ENCODE results near the gene CELF2.

The CELF2 gene

GRCh38 chr10:11318826-11319598, 301.3 kb downstream of the CELF2 start:
- Histone ChIP-seq H3K79me1 (ENCODE audit: low read length) (no peaks in the 10 kb centered on the region), H3K9me3 (ENCODE audit: insufficient read depth, low read depth, low read length) (peaks cover 7% of the 10 kb centered on the region), H3K9ac (ENCODE audit: low read length) (no peak overlapping the region), H3K27ac (ENCODE audit: low read depth, low read length) (no peak overlapping the region), H3K36me3 (ENCODE audit: control insufficient read depth in 1 of 2, insufficient read depth in 2 of 2, low read length in 2 of 2) (no peaks in the 10 kb centered on the region), H3K27me3 (ENCODE audit: insufficient read depth, low read length) (no peaks in the 10 kb centered on the region), H4K12ac (ENCODE audit: low read depth, low read length) (no peak overlapping the region), H2AFZ (ENCODE audit: insufficient read depth, low read length, poor library complexity) (no peak overlapping the region), H3K4me3 (ENCODE audit: low read depth, low read length) (no peak overlapping the region), H2AK5ac (ENCODE audit: low read length) (no peak overlapping the region), H3K4me2 (ENCODE audit: low read length) (no peak overlapping the region), H2BK120ac (ENCODE audit: insufficient read depth, low read length, poor library complexity) (no peak overlapping the region), H4K8ac (ENCODE audit: low read depth, low read length) (no peak overlapping the region), H4K91ac (ENCODE audit: low read depth, low read length) (no peak overlapping the region), H3K14ac (ENCODE audit: low read length) (no peak overlapping the region), H3K4ac (ENCODE audit: low read depth, low read length) (no peak overlapping the region), H3K79me2 (ENCODE audit: control insufficient read depth, insufficient read depth, low read length, poor library complexity) (no peaks in the 10 kb centered on the region), H2BK12ac (ENCODE audit: low read length) (no peak overlapping the region), H2BK5ac (ENCODE audit: low read depth, low read length, poor library complexity) (no peak overlapping the region), H3K18ac (ENCODE audit: low read length) (no peak overlapping the region), H3K4me1 (ENCODE audit: control insufficient read depth in 1 of 2, insufficient read depth in 2 of 2, low read length in 2 of 2) (peaks cover 0 to 2% of the 10 kb centered on the region in 2 experiments), H3K23ac (ENCODE audit: low read length) (no peak overlapping the region)
- peak in 1 of 2 donors; percentile 10 for DNase-seq
- no CpG with 5 or more reads among the region's 26 CpGs for WGBS (ENCODE audit: extremely low coverage, insufficient coverage, insufficient read length)

- DNase-seq: no peak
- no peaks in the 10 kb centered on the region for H3K27me3 ChIP-seq (ENCODE audit: insufficient read depth, low read length)
- peaks cover 7% of the 10 kb centered on the region for H3K9me3 ChIP-seq (ENCODE audit: insufficient read depth, low read depth, low read length)
- H3K4me2 ChIP-seq (ENCODE audit: low read length): no peak overlapping the region
- no peak overlapping the region for H2BK120ac ChIP-seq (ENCODE audit: insufficient read depth, low read length, poor library complexity)
- H3K4me1 ChIP-seq (ENCODE audit: control insufficient read depth in 1 of 2, insufficient read depth in 2 of 2, low read length in 2 of 2): peaks cover 5 to 6% of the 10 kb centered on the region in 2 experiments
- no peak overlapping the region for H3K14ac ChIP-seq (ENCODE audit: low read length)
- no CpG with 5 or more reads among the region's 11 CpGs for WGBS (ENCODE audit: extremely low coverage, insufficient coverage, insufficient read length)
- H4K8ac ChIP-seq (ENCODE audit: low read depth, low read length): no peak overlapping the region
- H3K4me3 ChIP-seq (ENCODE audit: low read depth, low read length): no peak overlapping the region
- no peak overlapping the region for H3K9ac ChIP-seq (ENCODE audit: low read length)
- H2BK12ac ChIP-seq (ENCODE audit: low read length): no peak overlapping the region
- no peak overlapping the region for H3K23ac ChIP-seq (ENCODE audit: low read length)
- no peaks in the 10 kb centered on the region for H3K79me2 ChIP-seq (ENCODE audit: control insufficient read depth, insufficient read depth, low read length, poor library complexity)
- H4K12ac ChIP-seq (ENCODE audit: low read depth, low read length): no peak overlapping the region
- H3K4ac ChIP-seq (ENCODE audit: low read depth, low read length): no peak overlapping the region
- H2AK5ac ChIP-seq (ENCODE audit: low read length): no peak overlapping the region
- no peak overlapping the region for H2AFZ ChIP-seq (ENCODE audit: insufficient read depth, low read length, poor library complexity)
- H3K18ac ChIP-seq (ENCODE audit: low read length): no peak overlapping the region
- no peak overlapping the region for H3K27ac ChIP-seq (ENCODE audit: low read depth, low read length)
- no peak overlapping the region for H4K91ac ChIP-seq (ENCODE audit: low read depth, low read length)
- no peak overlapping the region for H2BK5ac ChIP-seq (ENCODE audit: low read depth, low read length, poor library complexity)
- H3K79me1 ChIP-seq (ENCODE audit: low read length): peaks cover 5% of the 10 kb centered on the region
- H3K36me3 ChIP-seq (ENCODE audit: control insufficient read depth in 1 of 2, insufficient read depth in 2 of 2, low read length in 2 of 2): no peaks in the 10 kb centered on the region
Measured at GRCh38 chr10:11319990-11320602, 302.4 kb downstream of the CELF2 start.

- H2BK5ac ChIP-seq (ENCODE audit: low read depth, low read length, poor library complexity): no peak overlapping the region
- DNase-seq: no peak
- WGBS (ENCODE audit: extremely low coverage, insufficient coverage, insufficient read length): no CpG with 5 or more reads among the region's 17 CpGs
- no peak overlapping the region for H2BK120ac ChIP-seq (ENCODE audit: insufficient read depth, low read length, poor library complexity)
- H3K18ac ChIP-seq (ENCODE audit: low read length): no peak overlapping the region
- H3K27ac ChIP-seq (ENCODE audit: low read depth, low read length): no peak overlapping the region
- H3K4me2 ChIP-seq (ENCODE audit: low read length): no peak overlapping the region
- H3K36me3 ChIP-seq (ENCODE audit: control insufficient read depth in 1 of 2, insufficient read depth in 2 of 2, low read length in 2 of 2): no peaks in the 10 kb centered on the region
- H3K4me3 ChIP-seq (ENCODE audit: low read depth, low read length): no peak overlapping the region
- no peak overlapping the region for H2AFZ ChIP-seq (ENCODE audit: insufficient read depth, low read length, poor library complexity)
- H3K23ac ChIP-seq (ENCODE audit: low read length): no peak overlapping the region
- no peak overlapping the region for H3K9ac ChIP-seq (ENCODE audit: low read length)
- no peak overlapping the region for H2AK5ac ChIP-seq (ENCODE audit: low read length)
- H3K79me2 ChIP-seq (ENCODE audit: control insufficient read depth, insufficient read depth, low read length, poor library complexity): no peaks in the 10 kb centered on the region
- H4K91ac ChIP-seq (ENCODE audit: low read depth, low read length): no peak overlapping the region
- H2BK12ac ChIP-seq (ENCODE audit: low read length): no peak overlapping the region
- no peaks in the 10 kb centered on the region for H3K27me3 ChIP-seq (ENCODE audit: insufficient read depth, low read length)
- H3K4me1 ChIP-seq (ENCODE audit: control insufficient read depth in 1 of 2, insufficient read depth in 2 of 2, low read length in 2 of 2): peaks cover 7 to 9% of the 10 kb centered on the region in 2 experiments
- no peak overlapping the region for H4K8ac ChIP-seq (ENCODE audit: low read depth, low read length)
- peaks cover 3% of the 10 kb centered on the region for H3K9me3 ChIP-seq (ENCODE audit: insufficient read depth, low read depth, low read length)
- H3K79me1 ChIP-seq (ENCODE audit: low read length): peaks cover 7% of the 10 kb centered on the region
- H3K4ac ChIP-seq (ENCODE audit: low read depth, low read length): no peak overlapping the region
- no peak overlapping the region for H4K12ac ChIP-seq (ENCODE audit: low read depth, low read length)
- H3K14ac ChIP-seq (ENCODE audit: low read length): no peak overlapping the region
Measured at GRCh38 chr10:11320809-11321520, 303.3 kb downstream of the CELF2 start.

DNA sequence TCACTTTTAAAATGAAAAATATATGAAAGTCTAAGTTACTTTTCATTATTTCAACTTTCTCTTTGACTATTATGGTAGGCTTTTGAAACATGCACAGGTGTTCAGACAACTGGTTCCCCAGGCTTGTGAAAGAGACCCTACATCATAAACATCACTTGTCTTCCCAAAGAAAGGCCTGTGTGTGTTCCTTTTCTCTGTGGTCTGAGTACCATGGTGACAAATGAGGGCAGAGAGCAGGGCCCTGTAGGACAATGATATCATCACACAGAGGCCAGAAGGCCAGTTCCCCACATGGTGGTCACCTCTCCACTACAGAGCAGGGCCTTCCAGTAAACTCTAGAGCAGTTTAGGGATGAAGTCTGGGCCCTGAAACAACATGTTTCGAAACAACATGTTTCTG, 305.0 kb downstream of the CELF2 start:
- Histone ChIP-seq H3K36me3 (ENCODE audit: control insufficient read depth in 1 of 2, insufficient read depth in 2 of 2, low read length in 2 of 2) (no peaks in the 10 kb centered on the region), H3K27me3 (ENCODE audit: insufficient read depth, low read length) (no peaks in the 10 kb centered on the region), H3K4me3 (ENCODE audit: low read depth, low read length) (no peak overlapping the region), H3K18ac (ENCODE audit: low read length) (no peak overlapping the region), H3K79me1 (ENCODE audit: low read length) (peaks cover 10% of the 10 kb centered on the region), H4K91ac (ENCODE audit: low read depth, low read length) (no peak overlapping the region), H2AFZ (ENCODE audit: insufficient read depth, low read length, poor library complexity) (no peak overlapping the region), H3K4me1 (ENCODE audit: control insufficient read depth in 1 of 2, insufficient read depth in 2 of 2, low read length in 2 of 2) (peaks cover 11 to 13% of the 10 kb centered on the region in 2 experiments), H3K14ac (ENCODE audit: low read length) (no peak overlapping the region), H3K23ac (ENCODE audit: low read length) (no peak overlapping the region), H3K4ac (ENCODE audit: low read depth, low read length) (no peak overlapping the region), H4K12ac (ENCODE audit: low read depth, low read length) (no peak overlapping the region), H4K8ac (ENCODE audit: low read depth, low read length) (no peak overlapping the region), H3K4me2 (ENCODE audit: low read length) (no peak overlapping the region), H3K79me2 (ENCODE audit: control insufficient read depth, insufficient read depth, low read length, poor library complexity) (no peaks in the 10 kb centered on the region), H2BK120ac (ENCODE audit: insufficient read depth, low read length, poor library complexity) (no peak overlapping the region), H3K27ac (ENCODE audit: low read depth, low read length) (no peak overlapping the region), H2BK5ac (ENCODE audit: low read depth, low read length, poor library complexity) (no peak overlapping the region), H3K9ac (ENCODE audit: low read length) (no peak overlapping the region), H2BK12ac (ENCODE audit: low read length) (no peak overlapping the region), H2AK5ac (ENCODE audit: low read length) (no peak overlapping the region), H3K9me3 (ENCODE audit: insufficient read depth, low read depth, low read length) (peaks cover 2% of the 10 kb centered on the region)
- DNase-seq: peak in 1 of 2 donors; percentile 43
- WGBS (ENCODE audit: extremely low coverage, insufficient coverage, insufficient read length): no CpG with 5 or more reads among the region's 1 CpG

Measured in trophoblast cell (in vitro differentiated cells and primary cell).